ENCODE measurements around the gene TGFBR2. TPM values are rescaled to one million over a fixed set of nuclear protein-coding genes. Genes with fewer than 3 reads are reported as not detected.

TGFBR2 gene
- total RNA-seq, 1 donor from 2014 or later, result 15.6 TPM

- Mint-ChIP-seq H3K4me3 (no peak overlapping the region), H3K9me3 (no peaks in the 10 kb centered on the region), H3K27me3 (ENCODE audit: low read depth) (no peaks in the 10 kb centered on the region), H3K4me1 (peaks cover 5% of the 10 kb centered on the region), H3K27ac (no peak overlapping the region), H3K36me3 (peaks cover 6% of the 10 kb centered on the region)
- TF ChIP-seq CTCF (IDR thresholded peaks at IDR 0.05; ENCODE audit: unreplicated experiment), result no peak
- DNase-seq (ENCODE audit: low spot score in 2 of 2, unreplicated experiment in 2 of 2), result no peak
Measured at GRCh38 chr3:30625541-30626438, 19.4 kb downstream of the TGFBR2 start.

GRCh38 chr3:30626443-30627180 lies 20.2 kb downstream of the TGFBR2 start:
- no peak for DNase-seq (ENCODE audit: low spot score in 2 of 2, unreplicated experiment in 2 of 2)
- TF ChIP-seq CTCF (IDR thresholded peaks at IDR 0.05; ENCODE audit: unreplicated experiment), result no peak
- no peaks in the 10 kb centered on the region for H3K27me3 Mint-ChIP-seq (ENCODE audit: low read depth)

GRCh38 chr3:30628205-30628900 lies 22.0 kb downstream of the TGFBR2 start:
- Mint-ChIP-seq H3K27ac (no peak overlapping the region), H3K4me1 (peaks cover 15% of the 10 kb centered on the region), H3K9me3 (no peaks in the 10 kb centered on the region), H3K4me3 (no peak overlapping the region), H3K36me3 (peaks cover 7% of the 10 kb centered on the region), H3K27me3 (ENCODE audit: low read depth) (no peaks in the 10 kb centered on the region)
- TF ChIP-seq CTCF (IDR thresholded peaks at IDR 0.05; ENCODE audit: unreplicated experiment), result no peak
- DNase-seq (ENCODE audit: low spot score in 2 of 2, unreplicated experiment in 2 of 2), result no peak

More at GRCh38 chr3:30626443-30627180, 20.2 kb downstream of the TGFBR2 start:
- peaks cover 7% of the 10 kb centered on the region for H3K36me3 Mint-ChIP-seq
- no peaks in the 10 kb centered on the region for H3K9me3 Mint-ChIP-seq
- no peak overlapping the region for H3K27ac Mint-ChIP-seq
- H3K4me1 Mint-ChIP-seq, result peaks cover 5% of the 10 kb centered on the region
- no peak overlapping the region for H3K4me3 Mint-ChIP-seq

GRCh38 chr3:30628901-30629590 lies 22.6 kb downstream of the TGFBR2 start:
- Mint-ChIP-seq H3K4me1 (peaks cover 15% of the 10 kb centered on the region), H3K27me3 (ENCODE audit: low read depth) (no peaks in the 10 kb centered on the region), H3K4me3 (no peak overlapping the region), H3K36me3 (peaks cover 4% of the 10 kb centered on the region), H3K9me3 (no peaks in the 10 kb centered on the region), H3K27ac (no peak overlapping the region)
- TF ChIP-seq CTCF (IDR thresholded peaks at IDR 0.05; ENCODE audit: unreplicated experiment), result no peak
- DNase-seq (ENCODE audit: low spot score in 2 of 2, unreplicated experiment in 2 of 2), result no peak

- Mint-ChIP-seq H3K27ac (no peak overlapping the region), H3K27me3 (ENCODE audit: low read depth) (no peaks in the 10 kb centered on the region), H3K36me3 (peaks cover 4% of the 10 kb centered on the region), H3K4me1 (peaks cover 20% of the 10 kb centered on the region), H3K4me3 (no peak overlapping the region), H3K9me3 (no peaks in the 10 kb centered on the region)
- TF ChIP-seq CTCF (IDR thresholded peaks at IDR 0.05; ENCODE audit: unreplicated experiment), result no peak
- DNase-seq (ENCODE audit: low spot score in 2 of 2, unreplicated experiment in 2 of 2), result no peak
Measured at GRCh38 chr3:30629746-30630145, 23.3 kb downstream of the TGFBR2 start.

All from mesothelial cell of epicardium (in vitro differentiated cells).